SK-N-SH treated with all-trans-retinoic acid at 6 μM for 48 hours (cell line): ENCODE measurements around the gene FUBP3.

ENCODE experiments used
- ATAC-seq: fragments of 200-7000 bp; cut with Tn5 transposase; 3 replicates; pipeline ENCODE4 v1.9.1; 2020; ENCODE audit warnings: mild to moderate bottlenecking, moderate library complexity
- ARNTL ChIP-seq: fragments of 450-650 bp; formaldehyde crosslinking; IDR thresholded peaks from 2 replicates; pipeline ENCODE4 v1.5.0; 2020; ENCODE audit warnings: low read depth, mild to moderate bottlenecking, moderate library complexity, borderline replicate concordance
- BACH2 ChIP-seq: fragments of 250-450 bp; sonication (Bioruptor Pico); IDR thresholded peaks from 2 replicates; pipeline ENCODE4 v1.9.0; 2021; ENCODE audit warnings: mild to moderate bottlenecking, borderline replicate concordance
- CSDC2 ChIP-seq: fragments of 250-450 bp; sonication (Bioruptor Pico); IDR thresholded peaks from 2 replicates; pipeline ENCODE4 v1.5.0; 2020; ENCODE audit warnings: mild to moderate bottlenecking, moderate library complexity
- ESRRG ChIP-seq: fragments of 250-450 bp; sonication (Bioruptor Pico); IDR thresholded peaks from 2 replicates; pipeline ENCODE4 v1.6.1; 2021; ENCODE audit warnings: mild to moderate bottlenecking
- GLIS3 ChIP-seq: fragments of 250-450 bp; sonication (Bioruptor Pico); IDR thresholded peaks from 2 replicates; pipeline ENCODE4 v1.5.0; 2020; ENCODE audit warnings: mild to moderate bottlenecking, moderate library complexity
- ISL1 ChIP-seq: fragments of 250-450 bp; sonication (Bioruptor Pico); IDR thresholded peaks from 2 replicates; pipeline ENCODE4 v2.1.2; 2022; ENCODE audit warnings: mild to moderate bottlenecking, moderate library complexity
- OSR1 ChIP-seq: fragments of 250-450 bp; sonication (Bioruptor Pico); IDR thresholded peaks from 2 replicates; pipeline ENCODE4 v1.8.0; 2022; ENCODE audit warnings: moderate library complexity, mild to moderate bottlenecking, inconsistent platforms
- PATZ1 ChIP-seq: fragments of 250-450 bp; sonication (Bioruptor Pico); IDR thresholded peaks from 2 replicates; pipeline ENCODE4 v1.8.0; 2020; ENCODE audit warnings: mild to moderate bottlenecking, moderate library complexity, borderline replicate concordance
- PPARA ChIP-seq: fragments of 250-450 bp; sonication (Bioruptor Pico); IDR thresholded peaks from 2 replicates; pipeline ENCODE4 v1.5.0; 2020; ENCODE audit warnings: mild to moderate bottlenecking, borderline replicate concordance
- RARB ChIP-seq: fragments of 250-450 bp; sonication (Bioruptor Pico); IDR thresholded peaks from 2 replicates; pipeline ENCODE4 v1.8.0; 2021; ENCODE audit warnings: mild to moderate bottlenecking, moderate library complexity
- TCF4 ChIP-seq: fragments of 250-450 bp; sonication (Bioruptor Pico); IDR thresholded peaks from 2 replicates; pipeline ENCODE4 v1.8.0; 2021; ENCODE audit warnings: mild to moderate bottlenecking, moderate library complexity, borderline replicate concordance
- TOX ChIP-seq: fragments of 250-450 bp; sonication (Bioruptor Pico); IDR thresholded peaks from 2 replicates; pipeline ENCODE4 v1.8.0; 2021; ENCODE audit warnings: mild to moderate bottlenecking, moderate library complexity, borderline replicate concordance
- TSHZ2 ChIP-seq: fragments of 250-450 bp; sonication (Bioruptor Pico); IDR thresholded peaks from 2 replicates; pipeline ENCODE4 v1.5.0; 2020; ENCODE audit warnings: mild to moderate bottlenecking, moderate library complexity
- ZC3H10 ChIP-seq: fragments of 250-450 bp; sonication (Bioruptor Pico); IDR thresholded peaks from 2 replicates; pipeline ENCODE4 v1.5.1; 2021; ENCODE audit warnings: mild to moderate bottlenecking, moderate library complexity
- ZFP3 ChIP-seq: fragments of 250-450 bp; sonication (Bioruptor Pico); IDR thresholded peaks from 2 replicates; pipeline ENCODE4 v1.5.0; 2020; ENCODE audit warnings: mild to moderate bottlenecking, moderate library complexity
- ZFP30 ChIP-seq: fragments of 450-650 bp; formaldehyde crosslinking; IDR thresholded peaks from 2 replicates; pipeline ENCODE4 v1.5.0; 2022; ENCODE audit warnings: mild to moderate bottlenecking, moderate library complexity
- ZNF70 ChIP-seq: fragments of 450-650 bp; formaldehyde crosslinking; IDR thresholded peaks from 2 replicates; pipeline ENCODE4 v1.5.0; 2020; ENCODE audit warnings: mild to moderate bottlenecking, moderate library complexity
- ZNF8 ChIP-seq: fragments of 450-650 bp; formaldehyde crosslinking; IDR thresholded peaks from 2 replicates; pipeline ENCODE4 v1.5.0; 2020; ENCODE audit warnings: mild to moderate bottlenecking, moderate library complexity
- TF ChIP-seq, protein P1 (sequence below): fragments of 250-450 bp; sonication (Bioruptor Pico); IDR thresholded peaks from 2 replicates; pipeline ENCODE4 v1.5.1; 2021; ENCODE audit warnings: mild to moderate bottlenecking, moderate library complexity
- TF ChIP-seq, protein P2 (sequence below): fragments of 250-450 bp; sonication (Bioruptor Pico); IDR thresholded peaks from 2 replicates; pipeline ENCODE4 v1.8.0; 2021; ENCODE audit warnings: low read depth, mild to moderate bottlenecking, moderate library complexity, borderline replicate concordance

The FUBP3 gene

DNA sequence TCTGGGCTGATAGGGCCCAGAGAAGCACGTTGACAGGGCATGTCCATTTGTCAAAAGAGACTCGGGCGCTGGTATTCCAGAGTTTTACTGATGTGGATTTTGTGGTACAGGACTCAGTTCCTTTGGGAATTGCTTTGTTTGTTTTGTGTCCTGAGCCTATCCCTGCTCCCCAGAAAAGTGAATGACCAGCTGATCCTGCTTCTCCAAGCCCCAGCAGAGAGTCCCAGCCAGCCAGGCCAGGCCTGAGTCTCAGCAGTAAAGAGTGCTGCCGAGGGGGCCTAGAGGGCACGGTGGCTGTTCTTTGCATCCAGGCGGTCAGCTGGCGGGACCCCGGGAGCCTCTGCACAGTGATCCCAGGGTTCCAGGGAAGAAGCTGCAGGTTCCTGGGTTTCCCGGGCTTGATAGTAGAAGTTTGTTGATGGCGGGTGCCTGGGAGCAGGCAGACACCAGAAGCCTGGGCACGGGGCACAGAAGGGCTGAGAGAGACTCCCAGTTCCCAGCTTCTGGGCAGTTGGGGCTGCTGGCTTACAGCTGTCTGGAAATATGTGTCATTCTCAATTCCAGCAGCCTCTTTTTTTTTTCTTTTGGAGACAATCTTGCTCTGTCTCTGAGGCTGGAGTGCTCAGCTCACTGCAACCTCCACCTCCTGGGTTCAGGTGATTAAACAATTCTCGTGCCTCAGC is 93.7 kb downstream of the FUBP3 start:
- ATAC-seq, result no peak
- TF ChIP-seq CSDC2 (CRISPR knock-in tag) (no peak), ZC3H10 (no peak), TSHZ2 (CRISPR knock-in tag) (no peak), RARB (CRISPR knock-in tag) (no peak), BACH2 (no peak), PATZ1 (CRISPR knock-in tag) (no peak), ZNF8 (no peak), ARNTL (CRISPR knock-in tag) (no peak), GLIS3 (CRISPR knock-in tag) (no peak), PPARA (CRISPR knock-in tag) (no peak), OSR1 (CRISPR knock-in tag) (no peak), ZNF70 (CRISPR knock-in tag) (no peak), ISL1 (no peak), ZFP30 (no peak), TCF4 (CRISPR knock-in tag) (no peak), ESRRG (CRISPR knock-in tag) (no peak), TOX (CRISPR knock-in tag) (no peak)
- TF ChIP-seq, protein P1, sequence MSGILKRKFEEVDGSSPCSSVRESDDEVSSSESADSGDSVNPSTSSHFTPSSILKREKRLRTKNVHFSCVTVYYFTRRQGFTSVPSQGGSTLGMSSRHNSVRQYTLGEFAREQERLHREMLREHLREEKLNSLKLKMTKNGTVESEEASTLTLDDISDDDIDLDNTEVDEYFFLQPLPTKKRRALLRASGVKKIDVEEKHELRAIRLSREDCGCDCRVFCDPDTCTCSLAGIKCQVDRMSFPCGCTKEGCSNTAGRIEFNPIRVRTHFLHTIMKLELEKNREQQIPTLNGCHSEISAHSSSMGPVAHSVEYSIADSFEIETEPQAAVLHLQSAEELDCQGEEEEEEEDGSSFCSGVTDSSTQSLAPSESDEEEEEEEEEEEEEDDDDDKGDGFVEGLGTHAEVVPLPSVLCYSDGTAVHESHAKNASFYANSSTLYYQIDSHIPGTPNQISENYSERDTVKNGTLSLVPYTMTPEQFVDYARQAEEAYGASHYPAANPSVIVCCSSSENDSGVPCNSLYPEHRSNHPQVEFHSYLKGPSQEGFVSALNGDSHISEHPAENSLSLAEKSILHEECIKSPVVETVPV, result no peak

- ATAC-seq, result no peak
- TF ChIP-seq GLIS3 (CRISPR knock-in tag) (no peak), PPARA (CRISPR knock-in tag) (no peak), OSR1 (CRISPR knock-in tag) (no peak), ARNTL (CRISPR knock-in tag) (no peak), ZNF8 (no peak)
- TF ChIP-seq, protein P2, sequence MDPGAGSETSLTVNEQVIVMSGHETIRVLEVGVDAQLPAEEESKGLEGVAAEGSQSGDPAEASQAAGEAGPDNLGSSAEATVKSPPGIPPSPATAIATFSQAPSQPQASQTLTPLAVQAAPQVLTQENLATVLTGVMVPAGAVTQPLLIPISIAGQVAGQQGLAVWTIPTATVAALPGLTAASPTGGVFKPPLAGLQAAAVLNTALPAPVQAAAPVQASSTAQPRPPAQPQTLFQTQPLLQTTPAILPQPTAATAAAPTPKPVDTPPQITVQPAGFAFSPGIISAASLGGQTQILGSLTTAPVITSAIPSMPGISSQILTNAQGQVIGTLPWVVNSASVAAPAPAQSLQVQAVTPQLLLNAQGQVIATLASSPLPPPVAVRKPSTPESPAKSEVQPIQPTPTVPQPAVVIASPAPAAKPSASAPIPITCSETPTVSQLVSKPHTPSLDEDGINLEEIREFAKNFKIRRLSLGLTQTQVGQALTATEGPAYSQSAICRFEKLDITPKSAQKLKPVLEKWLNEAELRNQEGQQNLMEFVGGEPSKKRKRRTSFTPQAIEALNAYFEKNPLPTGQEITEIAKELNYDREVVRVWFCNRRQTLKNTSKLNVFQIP (CRISPR knock-in tag), result no peak
Observed at GRCh38 chr9:130675396-130675795, 96.0 kb downstream of the FUBP3 start.

GRCh38 chr9:130677252-130677651 is 97.9 kb downstream of the FUBP3 start:
- no peak for ATAC-seq
- TF ChIP-seq TOX (CRISPR knock-in tag), result no peak
- no peak for TF ChIP-seq GLIS3 (CRISPR knock-in tag)
- no peak for TF ChIP-seq ZFP3
- TF ChIP-seq ESRRG (CRISPR knock-in tag), result no peak
- TF ChIP-seq ZC3H10, result no peak
- TF ChIP-seq PATZ1 (CRISPR knock-in tag), result no peak
- no peak for TF ChIP-seq BACH2
- TF ChIP-seq TSHZ2 (CRISPR knock-in tag), result no peak
- TF ChIP-seq, protein P2 (CRISPR knock-in tag), result no peak
- TF ChIP-seq ZNF8, result no peak
